Transverse colon (tissue), 4 donors: ENCODE results near the gene ZNF106. TPM values are rescaled to one million over a fixed set of nuclear protein-coding genes. Genes with fewer than 3 reads are reported as not detected.

ENCODE experiments used
- DNase-seq: peaks from one replicate; pipeline ENCODE4 v3.0.0-alpha.2; 2019
- H3K27ac ChIP-seq, 4 donors: fragments of 200-600 bp; sonication (generic); 2 replicates each; pipeline ENCODE4 v1.5.1; 2016 to 2018; ENCODE audit warnings: inconsistent platforms in 4 of 4
- H3K27me3 ChIP-seq: fragments of 200-600 bp; sonication (generic); 2 replicates; pipeline ENCODE4 v1.5.1; 2017; ENCODE audit warnings: inconsistent platforms
- H3K36me3 ChIP-seq, 4 donors: fragments of 200-600 bp; sonication (generic); 2 replicates each; pipeline ENCODE4 v1.5.1; 2017 to 2019; ENCODE audit warnings: inconsistent platforms in 4 of 4
- H3K4me1 ChIP-seq, 4 donors: fragments of 200-600 bp; sonication (generic); 2 replicates each; pipeline ENCODE4 v1.5.1; 2017 to 2020; ENCODE audit warnings: inconsistent platforms in 4 of 4
- H3K4me3 ChIP-seq, 4 donors: fragments of 200-600 bp; sonication (generic); 1 replicate in 1 of 4; 2 replicates in 3 of 4; pipeline versions ENCODE4 v1.5.1 to v1.6.1; 2017 to 2019; ENCODE audit warnings: inconsistent platforms in 4 of 4
- H3K9me3 ChIP-seq, 2 donors: fragments of 200-600 bp; sonication (generic); 2 replicates each; pipeline ENCODE4 v1.5.1; 2017 to 2019; ENCODE audit warnings: inconsistent platforms in 2 of 2
- CTCF ChIP-seq, 5 experiments: fragments of 200-600 bp in 3 of 5; fragments of 450-650 bp in 2 of 5; sonication (generic) in 3 of 5; IDR thresholded peaks; 1 replicate in 2 of 5; 2 replicates in 3 of 5; pipeline ENCODE4 v1.5.1; 2016 to 2017; ENCODE audit warnings: antibody characterized with exemption in 5 of 5, inconsistent platforms in 3 of 5, mild to moderate bottlenecking in 2 of 5, moderate library complexity in 1 of 5
- EP300 ChIP-seq: sonication (generic); formaldehyde crosslinking; IDR thresholded peaks from one replicate; pipeline ENCODE4 v1.6.1; 2017; ENCODE audit warnings: antibody characterized with exemption, low read depth
- POLR2A ChIP-seq: fragments of 450-650 bp; IDR thresholded peaks from one replicate; pipeline ENCODE4 v1.6.1; 2016; ENCODE audit warnings: antibody characterized with exemption, mild to moderate bottlenecking, moderate library complexity
- POLR2AphosphoS5 ChIP-seq, 3 donors: sonication (generic); formaldehyde crosslinking; IDR thresholded peaks; one replicate each; pipeline ENCODE4 v1.6.1; 2016; ENCODE audit warnings: antibody characterized with exemption in 3 of 3
- WGBS, 2 donors: methylation state at CpG; one replicate each; pipeline ENCODE4 v1.1.5; 2018; ENCODE audit warnings: low coverage in 1 of 2; 5-methylcytosine and 5-hydroxymethylcytosine counted together
- in situ Hi-C, 4 donors: fragments of 200-750 bp; cut with MboI; loops; one replicate each; pipeline versions ENCODE4 v1.15.0 to v1.15.1; 2017; ENCODE audit warnings: low sequenced_read_pairs in 3 of 4, low pct_ligation_motif_present in 1 of 4, low pct_unique_long_range_greater_than_20kb in 1 of 4
- intact Hi-C: fragments of 100-400 bp; cut with DNase I; formaldehyde crosslinking; loops from one replicate; pipeline ENCODE4 v1.15.1; 2023; ENCODE audit warnings: low total_unique reads
- small RNA-seq, 4 donors: library from RNA; depleted of rRNA; stranded (forward); fragments of <200 nt; gene quantifications; one replicate each; pipeline ENCODE3, GENCODE V24; 2016
- total RNA-seq, 4 donors: library from RNA; depleted of rRNA; stranded (reverse); fragments of >200 nt; gene quantifications; one replicate each; pipeline ENCODE4 v1.1.0, GENCODE V29; 2016

Gene ZNF106
- total RNA-seq, 4 donors from 2014 or later, result 44.2 to 60.6 (median 50.0) TPM

- intact Hi-C loops, result no loop called here
- no peak for DNase-seq
- TF ChIP-seq CTCF (IDR thresholded peaks at IDR 0.05), result no peak
- no peak for TF ChIP-seq POLR2A
- no peak for TF ChIP-seq POLR2AphosphoS5 (IDR thresholded peaks at IDR 0.05)
- TF ChIP-seq EP300, result no peak
- WGBS, 2 donors, result 88 to 92% methylated on average over 4 to 5 of the region's 5 CpGs
- in situ Hi-C loops, result no loop called here
- H3K36me3 ChIP-seq, result no peaks in the 10 kb centered on the region
- no peaks in the 10 kb centered on the region for H3K4me1 ChIP-seq
- no peaks in the 10 kb centered on the region for H3K27me3 ChIP-seq
- no peak overlapping the region for H3K4me3 ChIP-seq
- H3K9me3 ChIP-seq, result no peaks in the 10 kb centered on the region
- no peak overlapping the region for H3K27ac ChIP-seq
Observed at GRCh38 chr15:42365921-42366550, 124.9 kb downstream of the ZNF106 start.

GRCh38 chr15:42364529-42364928 lies 126.4 kb downstream of the ZNF106 start:
- H3K4me1 ChIP-seq, result no peaks in the 10 kb centered on the region
- H3K27me3 ChIP-seq, result no peaks in the 10 kb centered on the region
- H3K27ac ChIP-seq, result no peak overlapping the region
- WGBS, 2 donors, result 53% methylated on average over 1 of the region's 1 CpG; no CpG with 5 or more reads in 1 of the 2 donors
- TF ChIP-seq POLR2AphosphoS5 (IDR thresholded peaks at IDR 0.05) (no peak), CTCF (IDR thresholded peaks at IDR 0.05) (no peak), POLR2A (no peak), EP300 (no peak)
- H3K36me3 ChIP-seq, result peaks cover 0 to 4% (median 0%) of the 10 kb centered on the region in 4 donors
- in situ Hi-C loops (no loop called here), intact Hi-C loops (no loop called here)
- no peak overlapping the region for H3K4me3 ChIP-seq
- DNase-seq, result no peak
- H3K9me3 ChIP-seq, result no peaks in the 10 kb centered on the region

- H3K36me3 ChIP-seq, result peaks cover 0 to 4% (median 0%) of the 10 kb centered on the region in 4 donors
- no peaks in the 10 kb centered on the region for H3K27me3 ChIP-seq
- in situ Hi-C loops (no loop called here), intact Hi-C loops (no loop called here)
- no peaks in the 10 kb centered on the region for H3K4me1 ChIP-seq
- H3K27ac ChIP-seq, result no peak overlapping the region
- H3K4me3 ChIP-seq, result no peak overlapping the region
- TF ChIP-seq EP300 (no peak), POLR2A (no peak), POLR2AphosphoS5 (IDR thresholded peaks at IDR 0.05) (no peak), CTCF (IDR thresholded peaks at IDR 0.05) (no peak)
- DNase-seq, result no peak
- no peaks in the 10 kb centered on the region for H3K9me3 ChIP-seq
Observed at GRCh38 chr15:42363942-42364341, 127.0 kb downstream of the ZNF106 start.

GRCh38 chr15:42363487-42363886 lies 127.5 kb downstream of the ZNF106 start:
- intact Hi-C loops (no loop called here), in situ Hi-C loops (no loop called here)
- no peaks in the 10 kb centered on the region for H3K9me3 ChIP-seq
- peaks cover 0 to 4% (median 0%) of the 10 kb centered on the region in 4 donors for H3K36me3 ChIP-seq
- no peaks in the 10 kb centered on the region for H3K4me1 ChIP-seq
- no peak overlapping the region for H3K4me3 ChIP-seq
- H3K27me3 ChIP-seq, result no peaks in the 10 kb centered on the region
- no peak for DNase-seq
- no peak overlapping the region for H3K27ac ChIP-seq
- no peak for TF ChIP-seq CTCF (IDR thresholded peaks at IDR 0.05)
- TF ChIP-seq POLR2AphosphoS5 (IDR thresholded peaks at IDR 0.05), result no peak
- TF ChIP-seq POLR2A, result no peak
- TF ChIP-seq EP300, result no peak
- 89% methylated on average over 3 of the region's 3 CpGs; no CpG with 5 or more reads in 1 of the 2 donors for WGBS, 2 donors

Small RNA genes lying within 50 kb of the gene (small RNA-seq; reads per million reads assigned to genes)
- 0 reads per million in 4 donors for gene RNU6-188P

Other genes with a start within 250 kb of the ZNF106 start
- gene GANC, start 217.9 kb downstream of the ZNF106 start, total RNA-seq, result 100 to 1,000 TPM in 1 of 4 donors, 10 to 100 TPM in 3; 36.6 to 143 (median 54.8) TPM
- 100 to 1,000 TPM in 3 of 4 donors, 10 to 100 TPM in 1; 93.1 to 110 (median 107) TPM for gene TMEM87A, start 217.7 kb downstream of the ZNF106 start, total RNA-seq
- 10 to 100 TPM; 17.0 to 35.2 (median 19.3) TPM for gene CAPN3, start 131.6 kb downstream of the ZNF106 start, total RNA-seq
- 100 to 1,000 TPM in 1 of 4 donors, 10 to 100 TPM in 3; 19.9 to 102 (median 70.7) TPM for gene SNAP23, start 4.5 kb upstream of the ZNF106 start, total RNA-seq
- 10 to 100 TPM; 12.3 to 42.4 (median 28.7) TPM for gene LRRC57, start 57.7 kb upstream of the ZNF106 start, total RNA-seq
- 10 to 100 TPM; 10.6 to 27.5 (median 13.6) TPM for gene HAUS2, start 57.7 kb upstream of the ZNF106 start, total RNA-seq
- 10 to 100 TPM; 11.1 to 52.5 (median 22.4) TPM for gene STARD9, start 84.5 kb upstream of the ZNF106 start, total RNA-seq
- gene CDAN1, start 246.0 kb upstream of the ZNF106 start, total RNA-seq, result 10 to 100 TPM; 10.0 to 37.0 (median 13.6) TPM